Measurements from ENCODE around the gene GPR142. TPM values are rescaled to one million over a fixed set of nuclear protein-coding genes. Genes with fewer than 3 reads are reported as not detected.

The GPR142 gene
- total and polyA plus RNA-seq, 4 donors: 0.22 to 0.86 (median 0.51) TPM

DNA sequence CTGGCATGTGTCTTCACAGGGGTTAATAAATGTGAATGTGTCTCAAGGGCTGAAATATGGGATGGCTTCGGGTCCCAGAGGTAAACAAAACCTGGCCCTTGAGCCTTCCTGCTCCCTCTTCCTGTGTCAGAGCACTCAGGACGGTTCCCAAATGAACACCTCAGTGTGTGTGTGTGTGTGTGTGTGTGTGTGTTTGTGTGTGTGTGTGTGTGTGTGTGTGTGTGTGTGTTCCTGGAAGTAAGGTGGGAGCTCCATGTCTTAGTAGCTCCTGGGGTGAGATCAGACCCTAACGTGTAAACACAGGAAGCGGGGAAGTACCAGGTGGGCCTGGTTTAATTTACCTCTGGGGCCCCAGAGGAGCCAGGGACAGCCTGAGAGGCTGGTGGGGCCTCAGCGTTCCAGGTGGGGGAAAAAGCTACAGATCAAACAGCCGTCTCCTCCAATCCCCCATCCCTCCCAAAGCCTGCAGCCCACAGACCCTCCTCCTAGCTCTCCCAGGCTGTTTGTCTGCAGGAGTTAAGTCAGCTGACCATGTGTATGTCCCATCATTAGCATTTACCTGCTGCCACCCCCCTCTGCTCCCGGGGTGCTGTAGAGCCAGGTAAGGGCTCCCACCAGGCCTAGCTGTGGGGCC lies 35.2 kb upstream of the GPR142 start:
- DNase-seq (ENCODE audit: low read depth in 4 of 6, low spot score in 6 of 6): no peak
- peaks cover 21% of the 10 kb centered on the region for H3K4me1 ChIP-seq (ENCODE audit: control insufficient read depth, insufficient read depth, low read length)
- no peaks in the 10 kb centered on the region for H3K27me3 ChIP-seq (ENCODE audit: control insufficient read depth, insufficient read depth, low read length)
- no peaks in the 10 kb centered on the region for H3K9me3 ChIP-seq (ENCODE audit: control insufficient read depth, insufficient read depth, low read length)
- no peaks in the 10 kb centered on the region for H3K36me3 ChIP-seq (ENCODE audit: control insufficient read depth, insufficient read depth, low read length)
- no peak overlapping the region for H3K27ac ChIP-seq (ENCODE audit: low read depth, low read length)
- WGBS (ENCODE audit: insufficient coverage): 65% methylated on average over 4 of the region's 7 CpGs
- no peak overlapping the region for H3K4me3 ChIP-seq (ENCODE audit: low read depth, low read length)

DNA sequence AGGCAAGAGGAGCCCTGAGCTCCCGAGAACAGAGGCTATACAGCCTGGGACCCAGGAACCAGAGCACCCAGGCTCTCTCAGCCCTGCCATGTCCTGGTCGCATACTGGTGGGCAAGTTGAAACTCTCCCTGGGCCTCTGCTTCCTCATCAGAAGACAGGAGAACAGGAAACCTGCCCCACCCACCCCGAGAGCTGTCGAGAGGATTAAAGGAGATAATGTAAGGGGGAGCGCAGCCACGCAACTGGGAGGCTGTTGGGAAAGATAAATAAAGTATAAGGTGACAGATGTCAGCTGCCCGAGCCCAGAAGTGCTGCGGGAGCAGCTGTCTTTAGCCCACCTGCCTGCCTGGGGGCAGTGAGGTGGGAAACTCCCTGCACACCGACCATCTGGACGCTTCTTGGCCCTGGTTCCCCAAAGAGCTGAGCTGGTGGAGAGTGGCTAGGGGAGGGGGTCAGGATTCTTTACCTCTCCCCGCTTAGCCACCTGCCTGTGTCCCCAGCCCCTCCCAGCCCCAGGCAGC lies 34.5 kb upstream of the GPR142 start:
- Histone ChIP-seq H3K36me3 (ENCODE audit: control insufficient read depth, insufficient read depth, low read length) (no peaks in the 10 kb centered on the region), H3K9me3 (ENCODE audit: control insufficient read depth, insufficient read depth, low read length) (no peaks in the 10 kb centered on the region), H3K4me3 (ENCODE audit: low read depth, low read length) (no peak overlapping the region), H3K4me1 (ENCODE audit: control insufficient read depth, insufficient read depth, low read length) (peaks cover 27% of the 10 kb centered on the region), H3K27me3 (ENCODE audit: control insufficient read depth, insufficient read depth, low read length) (no peaks in the 10 kb centered on the region), H3K27ac (ENCODE audit: low read depth, low read length) (no peak overlapping the region)
- DNase-seq (ENCODE audit: low read depth in 4 of 6, low spot score in 6 of 6): no peak
- WGBS (ENCODE audit: insufficient coverage): 48% methylated on average over 8 of the region's 11 CpGs

DNA sequence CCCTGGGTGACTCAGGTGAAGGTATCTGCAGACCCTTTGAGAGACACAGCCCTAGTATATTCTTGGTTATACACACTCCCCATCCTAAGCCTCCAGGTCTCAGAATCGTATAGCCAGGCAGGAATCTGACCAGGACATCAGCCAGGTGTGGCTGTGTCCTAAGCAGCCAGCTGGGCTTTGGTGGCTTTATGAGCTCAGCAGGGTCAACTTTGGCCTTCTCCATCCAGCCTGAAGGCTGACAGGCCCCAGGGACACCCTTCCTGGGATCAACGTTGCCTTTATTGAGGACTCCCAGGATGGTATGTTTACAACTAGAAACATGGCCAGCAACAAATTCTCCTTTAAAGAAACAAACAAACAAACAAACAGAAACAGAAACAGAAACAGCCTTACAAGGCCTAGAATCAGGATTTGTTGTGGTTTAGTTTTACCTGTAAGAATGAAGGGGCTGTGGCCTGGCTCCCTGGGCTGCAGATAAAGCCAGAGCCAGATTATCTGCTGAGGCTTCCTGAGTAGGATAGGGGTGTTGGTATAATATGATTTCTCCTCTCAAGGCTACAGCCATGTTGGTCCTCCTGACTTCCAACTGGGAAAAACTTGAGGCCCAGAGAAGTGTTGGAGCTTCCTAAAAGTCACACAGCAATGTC lies 32.8 kb upstream of the GPR142 start:
- Histone ChIP-seq H3K27me3 (ENCODE audit: control insufficient read depth, insufficient read depth, low read length) (no peaks in the 10 kb centered on the region), H3K27ac (ENCODE audit: low read depth, low read length) (no peak overlapping the region), H3K4me3 (ENCODE audit: low read depth, low read length) (no peak overlapping the region), H3K4me1 (ENCODE audit: control insufficient read depth, insufficient read depth, low read length) (peaks cover 39% of the 10 kb centered on the region), H3K9me3 (ENCODE audit: control insufficient read depth, insufficient read depth, low read length) (no peaks in the 10 kb centered on the region), H3K36me3 (ENCODE audit: control insufficient read depth, insufficient read depth, low read length) (peaks cover under 1% of the 10 kb centered on the region)
- 100% methylated on average over 1 of the region's 2 CpGs for WGBS (ENCODE audit: insufficient coverage)
- no peak for DNase-seq (ENCODE audit: low read depth in 4 of 6, low spot score in 6 of 6)

DNA sequence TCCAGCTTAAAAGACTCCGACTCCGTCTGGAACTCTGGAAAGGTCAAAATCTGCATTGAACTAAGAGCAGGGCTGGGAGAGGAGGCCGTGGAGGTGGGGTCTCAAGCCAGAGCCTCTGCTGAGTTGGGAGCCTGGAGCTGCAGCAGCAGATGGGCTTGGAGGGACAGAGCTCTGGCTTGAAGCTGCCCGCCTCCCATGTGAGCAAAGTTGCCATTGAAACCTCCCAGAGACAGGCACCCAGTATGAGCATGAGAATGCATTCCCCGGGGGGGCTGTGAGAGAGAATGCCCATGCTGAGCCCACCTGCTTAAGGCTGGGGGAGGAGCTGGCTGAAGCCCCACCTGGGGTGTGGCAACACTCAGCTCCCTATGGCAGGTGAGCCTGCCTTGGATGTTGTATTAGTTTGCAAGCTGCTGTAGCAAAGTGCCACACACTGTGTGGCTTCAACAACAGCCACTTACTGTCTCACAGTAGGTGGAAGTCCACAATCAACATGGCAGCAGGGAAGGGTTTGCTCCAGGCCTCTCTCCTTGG lies 31.7 kb upstream of the GPR142 start:
- Histone ChIP-seq H3K27me3 (ENCODE audit: control insufficient read depth, insufficient read depth, low read length) (no peaks in the 10 kb centered on the region), H3K36me3 (ENCODE audit: control insufficient read depth, insufficient read depth, low read length) (peaks cover 2% of the 10 kb centered on the region), H3K9me3 (ENCODE audit: control insufficient read depth, insufficient read depth, low read length) (no peaks in the 10 kb centered on the region), H3K4me3 (ENCODE audit: low read depth, low read length) (no peak overlapping the region), H3K27ac (ENCODE audit: low read depth, low read length) (no peak overlapping the region), H3K4me1 (ENCODE audit: control insufficient read depth, insufficient read depth, low read length) (peaks cover 45% of the 10 kb centered on the region)
- WGBS (ENCODE audit: insufficient coverage): 71% methylated on average over 4 of the region's 5 CpGs
- no peak for DNase-seq (ENCODE audit: low read depth in 4 of 6, low spot score in 6 of 6)

DNA sequence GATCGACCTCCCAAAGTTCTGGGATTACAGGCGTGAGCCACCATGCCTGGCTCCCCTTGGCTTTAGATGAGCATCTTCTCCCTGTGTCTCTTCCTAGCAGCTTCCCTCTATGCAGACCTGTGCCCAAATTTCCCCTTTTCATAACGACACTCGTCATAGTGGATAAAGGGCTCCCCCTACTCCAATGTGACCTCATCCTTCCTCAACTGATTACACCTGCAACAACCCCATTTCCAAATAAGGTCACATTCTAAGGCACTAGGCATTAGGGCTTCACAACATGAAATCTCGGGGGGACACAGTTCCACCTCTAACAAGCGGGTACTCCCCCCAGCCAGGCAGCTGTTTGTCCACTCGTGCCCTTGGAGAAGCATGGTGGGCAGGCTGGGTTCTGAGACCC lies 31.0 kb upstream of the GPR142 start:
- 97% methylated on average over 5 of the region's 7 CpGs for WGBS (ENCODE audit: insufficient coverage)
- peaks cover 47% of the 10 kb centered on the region for H3K4me1 ChIP-seq (ENCODE audit: control insufficient read depth, insufficient read depth, low read length)
- no peaks in the 10 kb centered on the region for H3K9me3 ChIP-seq (ENCODE audit: control insufficient read depth, insufficient read depth, low read length)
- no peak for DNase-seq (ENCODE audit: low read depth in 4 of 6, low spot score in 6 of 6)
- H3K27ac ChIP-seq (ENCODE audit: low read depth, low read length): no peak overlapping the region
- H3K36me3 ChIP-seq (ENCODE audit: control insufficient read depth, insufficient read depth, low read length): peaks cover 2% of the 10 kb centered on the region
- H3K27me3 ChIP-seq (ENCODE audit: control insufficient read depth, insufficient read depth, low read length): no peaks in the 10 kb centered on the region
- H3K4me3 ChIP-seq (ENCODE audit: low read depth, low read length): no peak overlapping the region

DNA sequence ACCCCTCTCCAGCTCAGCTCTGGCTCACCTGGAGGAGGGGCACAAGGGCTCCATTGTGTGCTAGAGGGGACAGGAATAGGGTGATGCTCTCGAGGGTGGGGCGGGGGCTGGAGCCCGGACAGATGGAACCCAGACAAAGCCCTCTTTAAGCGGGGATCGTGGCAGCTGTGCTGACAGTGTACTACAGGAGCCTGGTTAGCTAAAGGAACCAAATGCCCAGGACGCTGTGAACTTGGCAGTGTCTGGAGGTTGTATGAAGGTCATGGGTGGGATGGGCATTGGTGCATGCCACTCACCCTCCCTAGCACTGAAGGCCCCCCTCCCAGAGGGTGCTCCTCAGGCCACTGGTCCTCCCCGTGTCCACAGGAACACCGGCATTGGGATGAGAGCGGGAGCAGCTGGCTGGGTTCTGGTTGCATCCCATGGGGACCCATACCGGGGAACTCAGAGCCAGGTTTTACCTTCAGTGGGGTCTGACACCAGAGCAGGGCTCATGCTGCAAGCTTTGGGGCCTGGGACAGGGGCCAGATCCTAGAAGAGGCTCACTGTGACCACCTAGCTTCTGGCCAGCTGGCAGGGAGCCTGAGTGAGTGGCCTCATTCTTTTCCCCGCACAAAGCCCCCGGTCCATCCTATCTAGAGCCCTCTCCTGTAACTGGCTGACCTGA lies 29.3 kb upstream of the GPR142 start:
- H3K27me3 ChIP-seq (ENCODE audit: control insufficient read depth, insufficient read depth, low read length): no peaks in the 10 kb centered on the region
- WGBS (ENCODE audit: insufficient coverage): 38% methylated on average over 9 of the region's 12 CpGs
- peak in 2 of 6 donors; percentile 54 to 57 for DNase-seq (ENCODE audit: low read depth in 4 of 6, low spot score in 6 of 6)
- no peaks in the 10 kb centered on the region for H3K9me3 ChIP-seq (ENCODE audit: control insufficient read depth, insufficient read depth, low read length)
- H3K27ac ChIP-seq (ENCODE audit: low read depth, low read length): no peak overlapping the region
- peaks cover 2% of the 10 kb centered on the region for H3K36me3 ChIP-seq (ENCODE audit: control insufficient read depth, insufficient read depth, low read length)
- no peak overlapping the region for H3K4me3 ChIP-seq (ENCODE audit: low read depth, low read length)
- H3K4me1 ChIP-seq (ENCODE audit: control insufficient read depth, insufficient read depth, low read length): peaks cover 47% of the 10 kb centered on the region

DNA sequence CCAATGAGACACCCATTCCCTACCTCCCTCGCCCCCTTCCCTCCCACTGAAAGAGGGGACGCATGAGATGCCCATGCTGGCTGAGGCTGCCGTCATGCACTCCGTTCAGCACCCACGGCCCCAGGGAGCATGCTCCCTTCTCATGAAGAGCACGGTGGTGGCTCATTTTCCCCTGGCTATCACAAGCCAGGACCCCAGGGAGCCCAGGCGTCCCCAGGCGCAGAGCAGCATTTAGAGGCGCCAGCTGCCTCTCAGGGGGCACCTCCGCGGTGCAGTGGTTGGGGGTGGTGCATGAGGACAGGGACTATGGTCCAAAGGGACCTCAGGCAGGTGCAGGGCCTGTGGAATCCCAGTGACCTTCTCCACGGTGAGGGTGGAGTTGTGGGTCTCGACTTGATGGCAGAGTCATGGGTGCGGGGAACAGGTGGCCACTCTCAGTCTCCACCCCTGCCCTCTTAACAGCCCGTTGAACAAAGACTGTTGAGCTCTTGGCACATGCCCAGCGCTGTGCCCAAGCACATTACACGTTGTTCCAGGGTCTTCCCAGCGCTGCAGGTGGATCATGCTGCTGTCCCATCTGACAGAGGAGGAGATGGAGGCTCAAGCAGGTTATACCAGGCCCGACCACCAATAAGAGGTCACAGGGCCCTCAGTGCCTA lies 27.6 kb upstream of the GPR142 start:
- Histone ChIP-seq H3K9me3 (ENCODE audit: control insufficient read depth, insufficient read depth, low read length) (no peaks in the 10 kb centered on the region), H3K4me3 (ENCODE audit: low read depth, low read length) (no peak overlapping the region), H3K36me3 (ENCODE audit: control insufficient read depth, insufficient read depth, low read length) (peaks cover 2% of the 10 kb centered on the region), H3K27me3 (ENCODE audit: control insufficient read depth, insufficient read depth, low read length) (no peaks in the 10 kb centered on the region), H3K4me1 (ENCODE audit: control insufficient read depth, insufficient read depth, low read length) (peaks cover 47% of the 10 kb centered on the region), H3K27ac (ENCODE audit: low read depth, low read length) (no peak overlapping the region)
- no peak for DNase-seq (ENCODE audit: low read depth in 4 of 6, low spot score in 6 of 6)
- 86% methylated on average over 13 of the region's 19 CpGs for WGBS (ENCODE audit: insufficient coverage)

DNA sequence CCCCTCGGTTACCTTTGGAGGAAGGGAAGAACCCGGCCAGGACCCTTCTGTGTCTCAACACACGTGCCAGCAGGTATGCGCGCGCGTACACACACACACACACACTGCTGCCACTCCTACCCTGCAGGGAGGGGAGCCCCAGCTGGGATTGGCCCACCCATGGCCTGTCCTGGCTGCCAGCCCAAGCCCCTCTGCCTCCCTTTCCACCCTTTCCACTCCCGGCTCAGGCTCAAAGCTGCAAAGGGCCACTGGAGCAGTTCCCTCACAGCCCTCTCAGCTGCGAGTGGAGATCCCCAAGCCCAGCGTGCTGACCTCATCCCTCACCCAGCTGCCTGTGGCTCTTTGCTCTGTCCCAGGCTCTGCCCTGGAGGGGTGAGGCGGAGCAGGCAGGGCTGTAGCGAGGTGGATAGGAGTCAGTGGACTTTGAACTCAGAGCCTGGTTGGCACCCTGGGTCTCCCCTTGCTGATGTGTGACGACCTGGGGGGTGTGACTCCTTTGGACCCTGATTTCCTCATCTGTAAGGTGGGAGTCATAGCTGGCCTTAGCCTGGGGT lies 26.8 kb upstream of the GPR142 start:
- WGBS (ENCODE audit: insufficient coverage): 65% methylated on average over 7 of the region's 13 CpGs
- H3K4me3 ChIP-seq (ENCODE audit: low read depth, low read length): no peak overlapping the region
- peaks cover 43% of the 10 kb centered on the region for H3K4me1 ChIP-seq (ENCODE audit: control insufficient read depth, insufficient read depth, low read length)
- H3K27ac ChIP-seq (ENCODE audit: low read depth, low read length): no peak overlapping the region
- H3K27me3 ChIP-seq (ENCODE audit: control insufficient read depth, insufficient read depth, low read length): no peaks in the 10 kb centered on the region
- DNase-seq (ENCODE audit: low read depth in 4 of 6, low spot score in 6 of 6): peak in 1 of 6 donors; percentile 25
- H3K9me3 ChIP-seq (ENCODE audit: control insufficient read depth, insufficient read depth, low read length): no peaks in the 10 kb centered on the region
- H3K36me3 ChIP-seq (ENCODE audit: control insufficient read depth, insufficient read depth, low read length): peaks cover 2% of the 10 kb centered on the region

DNA sequence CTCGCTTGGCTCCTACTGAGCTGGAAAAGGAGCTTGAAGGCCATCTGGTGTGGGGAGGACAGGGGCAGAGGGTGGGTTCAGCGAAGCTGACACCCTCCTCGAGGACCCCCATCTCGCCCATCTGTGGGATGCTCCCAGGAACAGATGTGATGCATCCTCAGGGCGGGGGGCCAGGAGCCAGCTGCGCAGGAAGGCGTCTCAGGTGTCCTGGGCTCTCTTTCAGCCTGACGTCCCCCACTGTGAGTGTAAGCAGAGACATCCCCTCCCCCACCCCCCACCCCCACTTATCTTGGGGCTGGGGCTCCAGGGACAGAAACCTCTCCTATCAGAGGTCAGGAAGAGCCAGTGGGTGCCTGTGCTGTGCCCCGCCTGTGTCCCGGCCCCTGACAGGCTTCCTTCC lies 25.1 kb upstream of the GPR142 start:
- no peaks in the 10 kb centered on the region for H3K27me3 ChIP-seq (ENCODE audit: control insufficient read depth, insufficient read depth, low read length)
- WGBS (ENCODE audit: insufficient coverage): 73% methylated on average over 9 of the region's 10 CpGs
- H3K4me1 ChIP-seq (ENCODE audit: control insufficient read depth, insufficient read depth, low read length): peaks cover 33% of the 10 kb centered on the region
- H3K4me3 ChIP-seq (ENCODE audit: low read depth, low read length): no peak overlapping the region
- no peaks in the 10 kb centered on the region for H3K9me3 ChIP-seq (ENCODE audit: control insufficient read depth, insufficient read depth, low read length)
- no peak for DNase-seq (ENCODE audit: low read depth in 4 of 6, low spot score in 6 of 6)
- H3K36me3 ChIP-seq (ENCODE audit: control insufficient read depth, insufficient read depth, low read length): peaks cover 2% of the 10 kb centered on the region
- H3K27ac ChIP-seq (ENCODE audit: low read depth, low read length): no peak overlapping the region

Data from spinal cord (tissue), 10 donors.